Coronary artery (tissue), 2 donors: ENCODE data around the gene CMC1.

Experiments used
- DNase-seq: peaks from one replicate; pipeline ENCODE4 v3.0.0-alpha.2; 2017; ENCODE audit warnings: low spot score
- H3K27ac ChIP-seq, 2 donors: fragments of 200-600 bp; sonication (generic); one replicate each; pipeline ENCODE4 v1.5.1; 2016 to 2019
- H3K4me3 ChIP-seq: fragments of 200-600 bp; sonication (generic); 2 replicates; pipeline ENCODE4 v1.5.1; 2016; ENCODE audit warnings: mild to moderate bottlenecking, moderate library complexity
- CTCF ChIP-seq: fragments of 200-600 bp; sonication (generic); IDR thresholded peaks from one replicate; pipeline ENCODE4 v1.5.1; 2019; ENCODE audit warnings: antibody characterized with exemption

CMC1 gene

GRCh38 chr3:28320981-28321380 is 79.6 kb downstream of the CMC1 start:
- no peak for TF ChIP-seq CTCF
- H3K4me3 ChIP-seq: no peak overlapping the region
- no peak for DNase-seq

GRCh38 chr3:28322464-28322863 is 81.0 kb downstream of the CMC1 start:
- Histone ChIP-seq H3K27ac (no peak overlapping the region), H3K4me3 (no peak overlapping the region)
- DNase-seq: no peak
- no peak for TF ChIP-seq CTCF

More at GRCh38 chr3:28320981-28321380, 79.6 kb downstream of the CMC1 start:
- H3K27ac ChIP-seq: no peak overlapping the region

GRCh38 chr3:28326458-28326926 is 85.1 kb downstream of the CMC1 start:
- no peak for TF ChIP-seq CTCF
- DNase-seq: no peak
- Histone ChIP-seq H3K27ac (no peak overlapping the region), H3K4me3 (no peak overlapping the region)

GRCh38 chr3:28328188-28329151 is 87.1 kb downstream of the CMC1 start:
- no peak for DNase-seq
- H3K27ac ChIP-seq: no peak overlapping the region
- TF ChIP-seq CTCF: peak; percentile 53
- H3K4me3 ChIP-seq: no peak overlapping the region

GRCh38 chr3:28334552-28334951 is 93.1 kb downstream of the CMC1 start:
- no peak for TF ChIP-seq CTCF
- DNase-seq: no peak
- H3K4me3 ChIP-seq: no peak overlapping the region
- H3K27ac ChIP-seq: no peak overlapping the region

GRCh38 chr3:28335246-28335645 is 93.8 kb downstream of the CMC1 start:
- no peak for TF ChIP-seq CTCF
- no peak overlapping the region for H3K27ac ChIP-seq
- no peak for DNase-seq
- no peak overlapping the region for H3K4me3 ChIP-seq

- Histone ChIP-seq H3K27ac (no peak overlapping the region), H3K4me3 (no peak overlapping the region)
- TF ChIP-seq CTCF: no peak
- DNase-seq: no peak
These were observed 95.8 kb downstream of the CMC1 start for GRCh38 chr3:28337230-28337629.
